Measurements from ENCODE around the gene PRDM16. TPM values are rescaled to one million over a fixed set of nuclear protein-coding genes. Genes with fewer than 3 reads are reported as not detected.

PRDM16 gene
- total RNA-seq, 1 experiment from 2014 or later, result 0.17 TPM

- no peak overlapping the region for H3K56ac ChIP-seq (ENCODE audit: insufficient read length, low read depth, low read length)
- Mint-ChIP-seq H3K4me3 (no peak overlapping the region), H3K27me3 (ENCODE audit: low read depth) (peaks cover 5% of the 10 kb centered on the region; the same call in 1 of the 2 replicates), H3K27ac (peak overlapping the region in 2 of 3 experiments; percentile 53 to 78; a peak in 2 of 7 replicates), H3K9me3 (no peaks in the 10 kb centered on the region), H3K36me3 (ENCODE audit: insufficient read depth in 1 of 3, low read depth in 3 of 3) (no peaks in the 10 kb centered on the region), H3K4me1 (no peaks in the 10 kb centered on the region)
- H3K14ac ChIP-seq (ENCODE audit: insufficient read depth, low read length), result no peak overlapping the region; the same call in 1 of the 2 replicates
- no peak overlapping the region for H2AK5ac ChIP-seq (ENCODE audit: insufficient read length, low read length)
- no peaks in the 10 kb centered on the region for H3K23me2 ChIP-seq (ENCODE audit: insufficient read length, low read depth, low read length, poor library complexity, severe bottlenecking)
- no peak overlapping the region for H4K91ac ChIP-seq (ENCODE audit: insufficient read length, low read depth, low read length)
- no peaks in the 10 kb centered on the region for H3K79me1 ChIP-seq (ENCODE audit: insufficient read depth, low read depth, low read length, poor library complexity, severe bottlenecking)
- H3K18ac ChIP-seq (ENCODE audit: insufficient read length, low read depth, low read length), result no peak overlapping the region
- no peaks in the 10 kb centered on the region for H3K4me1 ChIP-seq (ENCODE audit: insufficient read depth, low read length)
- H2BK120ac ChIP-seq (ENCODE audit: low read depth, low read length, poor library complexity, severe bottlenecking), result no peak overlapping the region
- no peaks in the 10 kb centered on the region for H3K79me2 ChIP-seq (ENCODE audit: insufficient read depth, low read length)
- H2BK20ac ChIP-seq (ENCODE audit: low read depth, low read length, poor library complexity, severe bottlenecking), result no peak overlapping the region
- no peak overlapping the region for H3K9ac ChIP-seq (ENCODE audit: extremely low read depth, insufficient read length, low read length)
- no peak overlapping the region for H2BK15ac ChIP-seq (ENCODE audit: low read depth, low read length)
- no peak for TF ChIP-seq CTCF (conservative IDR thresholded peaks at IDR 0.05)
- H4K8ac ChIP-seq (replicated peaks; ENCODE audit: insufficient read length, low read depth, low read length), result no peak overlapping the region
- no peak overlapping the region for H2BK12ac ChIP-seq (ENCODE audit: insufficient read length, low read depth, low read length)
- H4K5ac ChIP-seq (ENCODE audit: insufficient read length, low read depth, low read length), result no peak overlapping the region
- no peak overlapping the region for H3K23ac ChIP-seq (ENCODE audit: insufficient read length, low read depth, low read length)
- H3K4ac ChIP-seq (ENCODE audit: low read depth, low read length), result no peak overlapping the region
- H3T11ph ChIP-seq (ENCODE audit: low read length), result no peak overlapping the region
- H3K4me2 ChIP-seq (ENCODE audit: insufficient read depth, insufficient read length, low read length), result no peak overlapping the region
- no peaks in the 10 kb centered on the region for H3K27me3 ChIP-seq (ENCODE audit: insufficient read depth, low read length)
- no peaks in the 10 kb centered on the region for H3K9me3 ChIP-seq (ENCODE audit: control insufficient read depth, low read depth, low read length)
- no peak overlapping the region for H3K27ac ChIP-seq (ENCODE audit: insufficient read length, low read depth, low read length)
- DNase-seq, result no peak
- no CpG with 5 or more reads among the region's 33 CpGs for WGBS (ENCODE audit: extremely low coverage, insufficient read length, low lambda C conversion rate)
- no peak overlapping the region for H2BK5ac ChIP-seq (ENCODE audit: insufficient read length, low read length)
- H4K20me1 ChIP-seq (ENCODE audit: control insufficient read depth, insufficient read depth, insufficient read length), result no peaks in the 10 kb centered on the region
- H2AFZ ChIP-seq (ENCODE audit: low read length), result no peak overlapping the region
These were observed 223.2 kb downstream of the PRDM16 start for GRCh38 chr1:3292051-3292722.

Measured in H9 (cell line).